ENCODE results near the gene RBM23. TPM values are rescaled to one million over a fixed set of nuclear protein-coding genes. Genes with fewer than 3 reads are reported as not detected.
"Not testable (repeated sequence)": the region's sequence is repeated elsewhere in the genome, so short reads cannot be mapped to it uniquely, and the experiment has no call there.

RBM23 gene
- total RNA-seq, 1 experiment from 2014 or later, result 57.6 TPM

DNA sequence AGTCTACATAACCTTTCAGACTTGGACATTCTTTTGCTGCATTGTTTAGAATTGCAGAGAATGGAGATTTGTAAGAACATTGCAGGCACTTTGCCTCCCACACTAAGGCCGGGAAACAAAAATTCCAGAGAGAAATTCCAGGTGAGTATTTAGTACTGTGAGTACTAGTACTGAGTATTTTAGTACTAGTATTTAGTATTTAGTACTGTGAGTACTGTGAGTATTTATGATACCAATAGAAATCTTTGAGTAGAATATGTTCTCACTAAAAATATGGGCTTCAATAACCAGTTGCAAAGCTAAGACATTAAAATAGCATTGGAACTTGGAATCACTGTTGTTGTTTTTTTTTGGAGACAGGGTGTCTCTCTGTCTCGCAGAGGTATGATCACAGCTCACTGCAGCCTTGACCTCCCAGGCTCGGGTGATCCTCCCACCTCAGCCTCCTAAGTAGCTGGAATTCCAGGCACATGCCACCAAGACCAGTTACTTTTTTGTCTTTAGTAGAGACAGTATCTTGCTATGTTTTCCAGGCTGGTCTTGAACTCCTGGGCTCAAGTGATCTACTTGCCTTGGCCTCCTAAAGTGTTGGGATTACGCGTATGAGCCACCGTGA, 43.2 kb upstream of the RBM23 start:
- no peak for DNase-seq (ENCODE audit: unreplicated experiment)
- no peaks in the 10 kb centered on the region for H3K4me1 Mint-ChIP-seq (ENCODE audit: insufficient read depth, unreplicated experiment)
- H3K9me3 Mint-ChIP-seq (ENCODE audit: unreplicated experiment), result no peaks in the 10 kb centered on the region
- CTCF ChIA-PET, result interaction anchor here (0.5 to 17.1 kb wide), 9 partner anchors 11 to 225 kb away, joined by 3 to 331 read pairs (median 4); partner anchors contain the start of gene AJUBA
- H3K27ac Mint-ChIP-seq (ENCODE audit: low read depth, unreplicated experiment), result no peak overlapping the region
- peaks cover 3% of the 10 kb centered on the region for H3K36me3 Mint-ChIP-seq (ENCODE audit: insufficient read depth, unreplicated experiment)
- no peak overlapping the region for H3K4me3 Mint-ChIP-seq (ENCODE audit: unreplicated experiment)
- no peaks in the 10 kb centered on the region for H3K27me3 Mint-ChIP-seq (ENCODE audit: insufficient read depth, unreplicated experiment)
- no peak for TF ChIP-seq CTCF (IDR thresholded peaks at IDR 0.05; ENCODE audit: unreplicated experiment)
- BruUV-seq (replicated peaks), result no TSS peak
- intact Hi-C loops (cut with micrococcal nuclease), result no loop called here
- POLR2A ChIA-PET, result interaction anchor here (0.7 to 3.3 kb wide), 7 partner anchors 8 to 97 kb away, joined by 3 to 15 read pairs (median 4); no protein-coding TSS in a partner anchor

DNA sequence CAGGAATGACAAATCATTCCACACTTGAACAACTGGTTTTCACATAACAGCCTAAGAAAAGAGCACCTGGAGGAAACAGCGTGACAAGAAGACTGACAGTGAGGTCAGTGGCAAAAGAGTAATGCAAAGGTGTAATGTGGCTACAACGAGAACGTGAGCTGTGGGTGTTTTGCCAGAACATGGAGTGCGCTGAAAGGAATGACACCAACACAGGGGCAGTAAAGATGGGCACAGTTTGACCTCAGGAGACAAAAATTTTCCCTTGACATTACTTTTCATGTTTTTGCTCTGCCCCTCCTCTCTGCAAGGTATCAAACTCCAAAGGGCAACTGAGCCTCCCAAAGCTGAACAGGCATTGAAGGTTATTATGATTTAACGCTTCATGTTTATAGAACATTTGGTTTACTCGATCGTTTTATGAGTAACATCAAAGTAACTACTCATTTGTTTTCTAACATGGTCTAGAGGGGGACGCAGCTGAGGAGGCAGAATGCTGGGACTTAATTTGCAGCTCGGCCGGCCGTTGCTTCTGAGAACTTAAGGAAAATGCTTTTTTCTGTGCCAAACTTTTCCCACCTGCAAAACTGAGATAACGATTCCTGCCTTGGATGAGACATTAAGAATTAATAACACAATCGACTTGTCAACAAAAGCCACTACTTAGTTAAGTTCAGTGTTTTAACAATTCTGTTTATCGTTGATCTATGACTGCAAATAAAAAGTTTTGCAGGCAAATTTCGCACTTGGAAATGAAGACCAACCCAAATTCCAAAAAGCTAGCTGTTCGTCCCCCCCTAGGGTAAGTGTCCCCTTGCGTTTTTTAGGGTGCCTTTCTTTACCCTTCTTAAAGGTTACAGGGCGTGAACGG, 37.0 kb upstream of the RBM23 start:
- ChIA-PET CTCF (interaction anchor here (0.6 to 4.1 kb wide), 24 partner anchors 10 to 298 kb away, joined by 3 to 37 read pairs (median 4); partner anchors contain the start of genes AJUBA, CDH24 and PRMT5), POLR2A (interaction anchor here (0.7 to 5.2 kb wide), 26 partner anchors 10 to 1159 kb away, joined by 3 to 79 read pairs (median 10); partner anchors contain the start of genes AJUBA, DCAF11, LRP10 and MMP14)
- BruUV-seq (replicated peaks), result no TSS peak
- Mint-ChIP-seq H3K27ac (ENCODE audit: low read depth, unreplicated experiment) (peak overlapping the region; percentile 66), H3K27me3 (ENCODE audit: insufficient read depth, unreplicated experiment) (no peaks in the 10 kb centered on the region), H3K9me3 (ENCODE audit: unreplicated experiment) (no peaks in the 10 kb centered on the region), H3K4me1 (ENCODE audit: insufficient read depth, unreplicated experiment) (peaks cover 9% of the 10 kb centered on the region), H3K36me3 (ENCODE audit: insufficient read depth, unreplicated experiment) (peaks cover 22% of the 10 kb centered on the region), H3K4me3 (ENCODE audit: unreplicated experiment) (peak overlapping the region; percentile 90)
- no peak for TF ChIP-seq CTCF (IDR thresholded peaks at IDR 0.05; ENCODE audit: unreplicated experiment)
- peak; percentile 3 for DNase-seq (ENCODE audit: unreplicated experiment)
- intact Hi-C loops (cut with micrococcal nuclease), result no loop called here

- no peak for TF ChIP-seq CTCF (IDR thresholded peaks at IDR 0.05; ENCODE audit: unreplicated experiment)
- H3K4me1 Mint-ChIP-seq (ENCODE audit: insufficient read depth, unreplicated experiment), result peaks cover 9% of the 10 kb centered on the region
- DNase-seq (ENCODE audit: unreplicated experiment), result no peak
- no peak overlapping the region for H3K4me3 Mint-ChIP-seq (ENCODE audit: unreplicated experiment)
- intact Hi-C loops (cut with micrococcal nuclease), result no loop called here
- ChIA-PET POLR2A (interaction anchor here (1.7 kb wide), 1 partner anchor 23 kb away, joined by 3 read pairs; the partner anchor contains the start of gene PRMT5), CTCF (interaction anchor here (0.5 to 3.0 kb wide), 4 partner anchors 22 to 122 kb away, joined by 3 to 17 read pairs (median 4); no protein-coding TSS in a partner anchor)
- no peak overlapping the region for H3K27ac Mint-ChIP-seq (ENCODE audit: low read depth, unreplicated experiment)
- H3K9me3 Mint-ChIP-seq (ENCODE audit: unreplicated experiment), result no peaks in the 10 kb centered on the region
- H3K36me3 Mint-ChIP-seq (ENCODE audit: insufficient read depth, unreplicated experiment), result peaks cover 57% of the 10 kb centered on the region
- no TSS peak for BruUV-seq (replicated peaks)
- no peaks in the 10 kb centered on the region for H3K27me3 Mint-ChIP-seq (ENCODE audit: insufficient read depth, unreplicated experiment)
Measured at GRCh38 chr14:22952418-22952817, 33.5 kb upstream of the RBM23 start.

DNA sequence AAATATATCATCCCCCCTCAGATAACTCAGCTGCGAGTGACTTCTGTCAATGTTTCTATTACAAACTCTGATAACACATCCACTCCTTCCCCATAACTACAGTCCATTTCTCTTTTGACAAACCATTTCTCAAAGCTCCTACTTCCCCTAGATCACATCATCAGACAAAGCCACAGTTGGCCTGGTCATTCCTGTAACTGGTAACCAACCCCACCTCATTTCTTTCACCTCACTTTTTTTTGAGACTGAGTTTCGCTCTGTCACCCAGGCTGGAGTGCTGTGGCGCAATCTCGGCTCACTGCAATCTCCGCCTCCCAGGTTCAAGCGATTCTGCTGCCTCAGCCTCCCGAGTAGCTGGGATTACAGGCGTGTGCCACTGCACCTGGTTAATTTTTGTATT, 32.8 kb upstream of the RBM23 start:
- ChIA-PET POLR2A (interaction anchor here (0.7 to 1.7 kb wide), 3 partner anchors 9 to 22 kb away, joined by 3 read pairs; partner anchors contain the start of gene PRMT5), CTCF (interaction anchor here (0.6 to 4.1 kb wide), 7 partner anchors 17 to 674 kb away, joined by 3 to 21 read pairs (median 3); partner anchors contain the start of gene PRMT5)
- intact Hi-C loops (cut with micrococcal nuclease); H3K4me3 Mint-ChIP-seq (ENCODE audit: unreplicated experiment); H3K9me3 Mint-ChIP-seq (ENCODE audit: unreplicated experiment); H3K4me1 Mint-ChIP-seq (ENCODE audit: insufficient read depth, unreplicated experiment); H3K27me3 Mint-ChIP-seq (ENCODE audit: insufficient read depth, unreplicated experiment); DNase-seq (ENCODE audit: unreplicated experiment); BruUV-seq (replicated peaks): not testable (repeated sequence)
- H3K27ac Mint-ChIP-seq (ENCODE audit: low read depth, unreplicated experiment), result peak overlapping the region; percentile 11
- H3K36me3 Mint-ChIP-seq (ENCODE audit: insufficient read depth, unreplicated experiment), result peaks cover 64% of the 10 kb centered on the region

All from MCF 10A (cell line).